H9 (cell line): Measurements from ENCODE around the gene CLDN10. TPM values are rescaled to one million over a fixed set of nuclear protein-coding genes. Genes with fewer than 3 reads are reported as not detected.

Experiments used
- DNase-seq: peaks from one replicate; pipeline ENCODE4 v3.0.0-alpha.2; 2017
- H2AFZ ChIP-seq: one replicate; pipeline ENCODE4 v1.6.1; 2013; ENCODE audit warnings: mild to moderate bottlenecking, low read length, control low read depth, moderate library complexity
- H2AK5ac ChIP-seq: 2 replicates; pipeline ENCODE4 v1.6.1; 2013; ENCODE audit warnings: low read length, control low read depth, mixed read lengths; ENCODE audit not compliant: insufficient read length
- H2BK120ac ChIP-seq: one replicate; pipeline ENCODE4 v1.6.1; 2013; ENCODE audit warnings: low read depth, mild to moderate bottlenecking, low read length, control low read depth, inconsistent platforms; ENCODE audit not compliant: poor library complexity, severe bottlenecking
- H2BK12ac ChIP-seq: 2 replicates; pipeline ENCODE4 v1.6.1; 2013; ENCODE audit warnings: low read length, control low read depth, mixed read lengths, low read depth; ENCODE audit not compliant: insufficient read length
- H2BK15ac ChIP-seq: 2 replicates; pipeline ENCODE4 v1.6.1; 2013; ENCODE audit warnings: low read depth, low read length, control low read depth
- H2BK20ac ChIP-seq: one replicate; pipeline ENCODE4 v1.6.1; 2013; ENCODE audit warnings: low read depth, mild to moderate bottlenecking, low read length, control low read depth, inconsistent platforms; ENCODE audit not compliant: poor library complexity, severe bottlenecking
- H2BK5ac ChIP-seq: 2 replicates; pipeline ENCODE4 v1.6.1; 2013; ENCODE audit warnings: low read length, control low read depth, mixed read lengths; ENCODE audit not compliant: insufficient read length
- H3K14ac ChIP-seq: 2 replicates; pipeline ENCODE4 v1.6.1; 2013; ENCODE audit warnings: low read length, control low read depth; ENCODE audit not compliant: insufficient read depth
- H3K18ac ChIP-seq: 2 replicates; pipeline ENCODE4 v1.6.1; 2013; ENCODE audit warnings: low read depth, mild to moderate bottlenecking, mixed read lengths, low read length, control low read depth; ENCODE audit not compliant: insufficient read length
- H3K23ac ChIP-seq: 2 replicates; pipeline ENCODE4 v1.6.1; 2013; ENCODE audit warnings: low read length, control low read depth, mixed read lengths, low read depth; ENCODE audit not compliant: insufficient read length
- H3K23me2 ChIP-seq: 2 replicates; pipeline ENCODE4 v1.6.1; 2013; ENCODE audit warnings: low read depth, mild to moderate bottlenecking, mixed read lengths, low read length, control low read depth; ENCODE audit not compliant: insufficient read length, poor library complexity, severe bottlenecking
- H3K27ac ChIP-seq: 2 replicates; pipeline ENCODE4 v1.5.1; 2013; ENCODE audit warnings: low read length, control low read depth, mixed read lengths, low read depth; ENCODE audit not compliant: insufficient read length
- H3K27me3 ChIP-seq: 2 replicates; pipeline ENCODE4 v1.6.1; 2013; ENCODE audit warnings: low read length, control low read depth, inconsistent platforms; ENCODE audit not compliant: insufficient read depth
- H3K4ac ChIP-seq: 2 replicates; pipeline ENCODE4 v1.6.1; 2013; ENCODE audit warnings: low read depth, mild to moderate bottlenecking, control low read depth, inconsistent platforms, low read length, moderate library complexity
- H3K4me1 ChIP-seq: 2 replicates; pipeline ENCODE4 v1.6.1; 2013; ENCODE audit warnings: low read length, control low read depth, inconsistent platforms; ENCODE audit not compliant: insufficient read depth
- H3K4me2 ChIP-seq: 2 replicates; pipeline ENCODE4 v1.6.1; 2013; ENCODE audit warnings: low read length, control low read depth, mixed read lengths; ENCODE audit not compliant: insufficient read length, insufficient read depth
- H3K56ac ChIP-seq: 2 replicates; pipeline ENCODE4 v1.6.1; 2013; ENCODE audit warnings: low read depth, mild to moderate bottlenecking, mixed read lengths, low read length, control low read depth; ENCODE audit not compliant: insufficient read length
- H3K79me1 ChIP-seq: 2 replicates; pipeline ENCODE4 v1.6.1; 2013; ENCODE audit warnings: low read depth, mild to moderate bottlenecking, moderate library complexity, low read length, control low read depth, inconsistent platforms; ENCODE audit not compliant: insufficient read depth, poor library complexity, severe bottlenecking
- H3K79me2 ChIP-seq: 2 replicates; pipeline ENCODE4 v1.6.1; 2013; ENCODE audit warnings: low read length, control low read depth, inconsistent platforms; ENCODE audit not compliant: insufficient read depth
- H3K9ac ChIP-seq: 2 replicates; pipeline ENCODE4 v1.6.1; 2013; ENCODE audit warnings: low read length, control low read depth, mixed read lengths; ENCODE audit not compliant: insufficient read length; ENCODE audit errors: extremely low read depth
- H3K9me3 ChIP-seq: one replicate; pipeline ENCODE4 v1.6.1; 2013; ENCODE audit warnings: low read depth, low read length, inconsistent platforms; ENCODE audit not compliant: control insufficient read depth
- H3T11ph ChIP-seq: one replicate; pipeline ENCODE4 v1.6.1; 2013; ENCODE audit warnings: mild to moderate bottlenecking, low read length, control low read depth, inconsistent platforms
- H4K20me1 ChIP-seq: one replicate; pipeline ENCODE4 v1.6.1; 2013; ENCODE audit not compliant: control insufficient read depth, insufficient read length, insufficient read depth
- H4K5ac ChIP-seq: 2 replicates; pipeline ENCODE4 v1.6.1; 2013; ENCODE audit warnings: low read depth, mild to moderate bottlenecking, mixed read lengths, low read length, control low read depth; ENCODE audit not compliant: insufficient read length
- H4K8ac ChIP-seq: replicated peaks from 2 replicates; pipeline ENCODE4 v1.6.1; 2013; ENCODE audit warnings: low read length, control low read depth, mixed read lengths, low read depth; ENCODE audit not compliant: insufficient read length
- H4K91ac ChIP-seq: 2 replicates; pipeline ENCODE4 v1.6.1; 2013; ENCODE audit warnings: low read depth, mild to moderate bottlenecking, moderate library complexity, mixed read lengths, low read length, control low read depth; ENCODE audit not compliant: insufficient read length
- H3K27ac Mint-ChIP-seq, 3 experiments: 2 replicates in 2 of 3; 3 replicates in 1 of 3; pipeline ENCODE4 v1.8.0; 2020 to 2021; ENCODE audit warnings: mixed read lengths in 3 of 3, mild to moderate bottlenecking in 1 of 3, moderate library complexity in 1 of 3
- H3K27me3 Mint-ChIP-seq: 2 replicates; pipeline ENCODE4 v1.8.0; 2021; ENCODE audit warnings: low read depth, mild to moderate bottlenecking, moderate library complexity, mixed read lengths
- H3K36me3 Mint-ChIP-seq, 3 experiments: 2 replicates in 2 of 3; 3 replicates in 1 of 3; pipeline ENCODE4 v1.8.0; 2020 to 2021; ENCODE audit warnings: low read depth in 3 of 3, mixed read lengths in 3 of 3; ENCODE audit not compliant: insufficient read depth in 1 of 3
- H3K4me1 Mint-ChIP-seq, 2 experiments: 2 replicates each; pipeline ENCODE4 v1.8.0; 2020; ENCODE audit warnings: mixed read lengths in 2 of 2
- H3K4me3 Mint-ChIP-seq, 2 experiments: 2 replicates in 1 of 2; 3 replicates in 1 of 2; pipeline ENCODE4 v1.8.0; 2020 to 2021; ENCODE audit warnings: mild to moderate bottlenecking in 2 of 2, mixed read lengths in 2 of 2, moderate library complexity in 1 of 2
- H3K9me3 Mint-ChIP-seq, 2 experiments: 2 replicates in 1 of 2; 3 replicates in 1 of 2; pipeline ENCODE4 v1.8.0; 2020; ENCODE audit warnings: mild to moderate bottlenecking in 2 of 2, mixed read lengths in 2 of 2, moderate library complexity in 1 of 2
- WGBS: extraction: QIAGEN DNeasy Blood & Tissue Kit; methylation state at CpG from one replicate; pipeline ENCODE4 v1.1.7; 2013; ENCODE audit warnings: missing lambda C conversion rate, low lambda C conversion rate, mixed read lengths; ENCODE audit not compliant: insufficient read length; ENCODE audit errors: extremely low coverage; 5-methylcytosine and 5-hydroxymethylcytosine counted together
- total RNA-seq: library from RNA; stranded (reverse); gene quantifications from 2 replicates; pipeline ENCODE4 v1.2.1, GENCODE V29; 2021
- TF ChIP-seq, protein P1 (sequence below): fragments of 200-600 bp; sonication (generic); conservative IDR thresholded peaks from 3 replicates; pipeline ENCODE4 v1.8.0; 2021; ENCODE audit warnings: antibody characterized with exemption, mild to moderate bottlenecking

The CLDN10 gene
- total RNA-seq, 1 experiment from 2014 or later, result 20.7 TPM

DNA sequence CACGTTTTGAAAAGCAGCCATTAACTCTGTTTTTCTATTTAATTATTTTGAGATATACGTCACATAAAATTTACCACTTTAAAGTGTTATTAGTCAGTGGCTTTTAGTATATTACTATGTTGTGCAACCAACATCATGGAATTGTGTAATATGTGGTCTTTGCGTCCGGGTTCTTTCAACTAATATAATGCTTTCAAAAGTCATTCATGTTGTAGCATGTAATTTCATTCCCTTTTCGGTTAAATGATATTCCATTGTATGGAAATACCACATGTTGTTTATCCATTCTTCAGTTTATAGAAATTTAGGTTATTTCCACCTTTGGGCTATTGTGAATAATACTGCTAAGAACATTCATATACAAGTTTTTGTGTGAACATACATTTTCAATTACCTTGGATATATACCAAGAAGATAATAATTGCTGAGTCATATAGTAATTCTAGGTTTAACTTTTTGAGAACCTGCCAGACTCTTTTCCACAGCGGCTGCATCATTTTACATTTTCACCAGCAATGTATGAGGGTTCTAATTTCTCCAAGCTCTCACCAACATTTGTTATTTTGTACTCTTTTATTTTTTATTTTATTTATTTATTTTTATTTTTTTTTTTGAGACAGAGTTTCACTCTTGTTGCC, 28.1 kb upstream of the CLDN10 start:
- H4K8ac ChIP-seq, result no peak overlapping the region
- no peaks in the 10 kb centered on the region for H3K79me1 ChIP-seq
- no peak overlapping the region for H3T11ph ChIP-seq
- no peak overlapping the region for H3K4me2 ChIP-seq
- H4K5ac ChIP-seq, result no peak overlapping the region
- Mint-ChIP-seq H3K9me3 (no peaks in the 10 kb centered on the region), H3K27me3 (no peaks in the 10 kb centered on the region; the same call in 1 of the 2 replicates), H3K36me3 (no peaks in the 10 kb centered on the region), H3K4me1 (no peaks in the 10 kb centered on the region), H3K4me3 (no peak overlapping the region), H3K27ac (no peak overlapping the region)
- H2BK12ac ChIP-seq, result no peak overlapping the region
- TF ChIP-seq, protein P1, sequence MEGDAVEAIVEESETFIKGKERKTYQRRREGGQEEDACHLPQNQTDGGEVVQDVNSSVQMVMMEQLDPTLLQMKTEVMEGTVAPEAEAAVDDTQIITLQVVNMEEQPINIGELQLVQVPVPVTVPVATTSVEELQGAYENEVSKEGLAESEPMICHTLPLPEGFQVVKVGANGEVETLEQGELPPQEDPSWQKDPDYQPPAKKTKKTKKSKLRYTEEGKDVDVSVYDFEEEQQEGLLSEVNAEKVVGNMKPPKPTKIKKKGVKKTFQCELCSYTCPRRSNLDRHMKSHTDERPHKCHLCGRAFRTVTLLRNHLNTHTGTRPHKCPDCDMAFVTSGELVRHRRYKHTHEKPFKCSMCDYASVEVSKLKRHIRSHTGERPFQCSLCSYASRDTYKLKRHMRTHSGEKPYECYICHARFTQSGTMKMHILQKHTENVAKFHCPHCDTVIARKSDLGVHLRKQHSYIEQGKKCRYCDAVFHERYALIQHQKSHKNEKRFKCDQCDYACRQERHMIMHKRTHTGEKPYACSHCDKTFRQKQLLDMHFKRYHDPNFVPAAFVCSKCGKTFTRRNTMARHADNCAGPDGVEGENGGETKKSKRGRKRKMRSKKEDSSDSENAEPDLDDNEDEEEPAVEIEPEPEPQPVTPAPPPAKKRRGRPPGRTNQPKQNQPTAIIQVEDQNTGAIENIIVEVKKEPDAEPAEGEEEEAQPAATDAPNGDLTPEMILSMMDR, result no peak
- no CpG with 5 or more reads among the region's 6 CpGs for WGBS
- no peaks in the 10 kb centered on the region for H3K23me2 ChIP-seq
- H4K20me1 ChIP-seq, result no peaks in the 10 kb centered on the region
- H4K91ac ChIP-seq, result no peak overlapping the region
- no peak overlapping the region for H3K18ac ChIP-seq
- H3K9ac ChIP-seq, result no peak overlapping the region
- H3K79me2 ChIP-seq, result no peaks in the 10 kb centered on the region
- H3K4me1 ChIP-seq, result no peaks in the 10 kb centered on the region
- no peak overlapping the region for H2BK5ac ChIP-seq
- no peak overlapping the region for H3K23ac ChIP-seq
- no peaks in the 10 kb centered on the region for H3K27me3 ChIP-seq
- no peak overlapping the region for H2BK15ac ChIP-seq
- H3K14ac ChIP-seq, result no peak overlapping the region
- H3K9me3 ChIP-seq, result no peaks in the 10 kb centered on the region
- H2BK120ac ChIP-seq, result no peak overlapping the region
- H3K56ac ChIP-seq, result no peak overlapping the region
- no peak overlapping the region for H3K4ac ChIP-seq
- H3K27ac ChIP-seq, result no peak overlapping the region
- no peak overlapping the region for H2BK20ac ChIP-seq
- DNase-seq, result no peak
- H2AFZ ChIP-seq, result no peak overlapping the region
- H2AK5ac ChIP-seq, result no peak overlapping the region
